Activated B cell treated with CpG ODN at 0.5 μM for 24 hours (primary cell): ENCODE data around the gene VWC2L. TPM values are rescaled to one million over a fixed set of nuclear protein-coding genes. Genes with fewer than 3 reads are reported as not detected.

ENCODE experiments used
- ATAC-seq: fragments of 200-7000 bp; cut with Tn5 transposase; one replicate; pipeline ENCODE4 v1.10.0; 2021; ENCODE audit warnings: low read depth, mild to moderate bottlenecking, moderate library complexity
- CTCF ChIA-PET: fragments of 350-600 bp; sonication (Branson Sonifier 250); formaldehyde crosslinking; loops from one replicate; lab custom pipeline; 2021; ENCODE audit warnings: antibody characterized with exemption; lab: Charles Lee
- POLR2A ChIA-PET: fragments of 350-600 bp; sonication (Branson Sonifier 250); formaldehyde crosslinking; loops from one replicate; lab custom pipeline; 2021; ENCODE audit warnings: antibody characterized with exemption; lab: Charles Lee
- DNase-seq: peaks from one replicate; pipeline ENCODE4 v3.0.0; 2022
- H3K27ac Mint-ChIP-seq: one replicate; pipeline ENCODE4 v1.8.0; 2020; ENCODE audit warnings: mixed read lengths
- H3K27me3 Mint-ChIP-seq: one replicate; pipeline ENCODE4 v1.8.0; 2021; ENCODE audit warnings: mixed read lengths
- H3K36me3 Mint-ChIP-seq: one replicate; pipeline ENCODE4 v1.8.0; 2021; ENCODE audit warnings: low read depth, mixed read lengths
- H3K4me1 Mint-ChIP-seq: one replicate; pipeline ENCODE4 v1.8.0; 2021; ENCODE audit warnings: mixed read lengths
- H3K4me3 Mint-ChIP-seq: one replicate; pipeline ENCODE4 v1.8.0; 2020; ENCODE audit warnings: mild to moderate bottlenecking, mixed read lengths
- H3K9me3 Mint-ChIP-seq: one replicate; pipeline ENCODE4 v1.8.0; 2020; ENCODE audit warnings: mixed read lengths
- intact Hi-C: fragments of 100-400 bp; cut with micrococcal nuclease; formaldehyde crosslinking; loops from one replicate; pipeline ENCODE4 v1.15.1; 2024
- total RNA-seq: library from RNA; stranded (reverse); gene quantifications from 2 replicates; pipeline ENCODE4 v1.2.3, GENCODE V29; 2022
- TF ChIP-seq, protein P1 (sequence below): fragments of 200-600 bp; IDR thresholded peaks from one replicate; pipeline ENCODE4 v1.8.0; 2022; ENCODE audit warnings: antibody characterized with exemption, mild to moderate bottlenecking

Gene VWC2L
- total RNA-seq, 1 donor from 2014 or later, result not detected

DNA sequence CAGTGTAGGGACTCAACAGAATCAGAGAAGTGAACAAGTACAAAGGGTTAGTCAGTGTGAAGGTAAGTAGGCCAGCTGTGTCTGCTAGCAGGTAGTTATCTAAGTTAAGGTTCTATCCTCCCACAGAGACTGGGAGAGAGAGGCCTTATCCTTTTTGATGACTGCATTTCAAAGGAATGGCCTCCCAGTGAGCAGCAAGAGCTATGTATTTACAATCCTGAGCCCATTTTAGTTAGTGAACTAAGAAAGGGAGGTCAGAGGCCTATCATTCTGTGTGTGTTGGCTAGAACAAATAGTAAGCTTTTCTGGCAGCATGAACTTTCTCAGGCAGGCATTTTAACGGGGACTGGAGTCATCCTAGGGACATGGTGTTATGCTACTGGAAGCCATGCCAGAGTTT lies 182.9 kb downstream of the VWC2L start:
- H3K4me1 Mint-ChIP-seq, result no peaks in the 10 kb centered on the region
- no peak for ATAC-seq
- no peak for DNase-seq
- no peak overlapping the region for H3K27ac Mint-ChIP-seq
- ChIA-PET CTCF (no interaction called here), POLR2A (no interaction called here)
- no peaks in the 10 kb centered on the region for H3K36me3 Mint-ChIP-seq
- intact Hi-C loops, result no loop called here
- H3K4me3 Mint-ChIP-seq, result no peak overlapping the region
- no peaks in the 10 kb centered on the region for H3K9me3 Mint-ChIP-seq
- H3K27me3 Mint-ChIP-seq, result no peaks in the 10 kb centered on the region
- TF ChIP-seq, protein P1, sequence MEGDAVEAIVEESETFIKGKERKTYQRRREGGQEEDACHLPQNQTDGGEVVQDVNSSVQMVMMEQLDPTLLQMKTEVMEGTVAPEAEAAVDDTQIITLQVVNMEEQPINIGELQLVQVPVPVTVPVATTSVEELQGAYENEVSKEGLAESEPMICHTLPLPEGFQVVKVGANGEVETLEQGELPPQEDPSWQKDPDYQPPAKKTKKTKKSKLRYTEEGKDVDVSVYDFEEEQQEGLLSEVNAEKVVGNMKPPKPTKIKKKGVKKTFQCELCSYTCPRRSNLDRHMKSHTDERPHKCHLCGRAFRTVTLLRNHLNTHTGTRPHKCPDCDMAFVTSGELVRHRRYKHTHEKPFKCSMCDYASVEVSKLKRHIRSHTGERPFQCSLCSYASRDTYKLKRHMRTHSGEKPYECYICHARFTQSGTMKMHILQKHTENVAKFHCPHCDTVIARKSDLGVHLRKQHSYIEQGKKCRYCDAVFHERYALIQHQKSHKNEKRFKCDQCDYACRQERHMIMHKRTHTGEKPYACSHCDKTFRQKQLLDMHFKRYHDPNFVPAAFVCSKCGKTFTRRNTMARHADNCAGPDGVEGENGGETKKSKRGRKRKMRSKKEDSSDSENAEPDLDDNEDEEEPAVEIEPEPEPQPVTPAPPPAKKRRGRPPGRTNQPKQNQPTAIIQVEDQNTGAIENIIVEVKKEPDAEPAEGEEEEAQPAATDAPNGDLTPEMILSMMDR, result no peak

DNA sequence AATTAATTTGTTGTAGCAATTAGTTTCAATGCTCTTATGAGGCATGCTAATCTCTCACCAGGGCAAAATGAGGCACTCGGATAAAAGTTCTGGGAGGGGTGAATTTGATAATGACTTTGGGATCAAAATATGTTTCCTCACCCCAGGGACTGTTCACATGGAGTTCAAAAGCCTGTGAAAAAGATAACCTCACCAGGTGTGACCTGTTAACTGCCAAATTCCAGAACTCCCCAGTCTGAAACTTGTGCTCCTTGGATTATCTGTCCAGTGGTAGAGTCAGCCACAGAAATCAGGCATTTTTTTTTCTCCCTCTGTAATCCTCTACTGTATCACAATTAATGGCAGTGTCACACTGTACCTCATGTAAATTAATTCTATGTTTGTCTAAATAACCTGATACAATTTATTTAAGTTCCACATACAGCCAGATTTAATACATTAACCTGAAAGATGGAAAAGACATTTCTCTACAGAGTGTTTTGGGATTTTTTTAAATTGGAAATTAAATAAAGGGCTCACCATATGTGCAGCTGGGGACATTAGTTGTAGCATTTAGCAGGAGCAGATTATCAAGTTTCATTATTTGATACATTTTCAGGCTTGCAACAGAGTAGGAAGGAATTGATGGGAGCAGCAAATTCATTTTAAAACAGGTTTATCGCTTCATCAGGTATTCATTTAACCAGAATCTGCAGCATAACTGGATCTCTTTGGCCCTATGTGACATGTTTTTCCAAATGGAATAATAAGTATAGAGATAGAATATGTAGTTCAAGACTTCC lies 191.2 kb downstream of the VWC2L start:
- no peak overlapping the region for H3K27ac Mint-ChIP-seq
- no peaks in the 10 kb centered on the region for H3K36me3 Mint-ChIP-seq
- intact Hi-C loops, result no loop called here
- ATAC-seq (no peak), DNase-seq (no peak)
- H3K4me3 Mint-ChIP-seq, result no peak overlapping the region
- POLR2A ChIA-PET, result no interaction called here
- CTCF ChIA-PET, result no interaction called here
- H3K4me1 Mint-ChIP-seq, result no peaks in the 10 kb centered on the region
- TF ChIP-seq, protein P1, result no peak
- no peaks in the 10 kb centered on the region for H3K27me3 Mint-ChIP-seq
- H3K9me3 Mint-ChIP-seq, result no peaks in the 10 kb centered on the region

DNA sequence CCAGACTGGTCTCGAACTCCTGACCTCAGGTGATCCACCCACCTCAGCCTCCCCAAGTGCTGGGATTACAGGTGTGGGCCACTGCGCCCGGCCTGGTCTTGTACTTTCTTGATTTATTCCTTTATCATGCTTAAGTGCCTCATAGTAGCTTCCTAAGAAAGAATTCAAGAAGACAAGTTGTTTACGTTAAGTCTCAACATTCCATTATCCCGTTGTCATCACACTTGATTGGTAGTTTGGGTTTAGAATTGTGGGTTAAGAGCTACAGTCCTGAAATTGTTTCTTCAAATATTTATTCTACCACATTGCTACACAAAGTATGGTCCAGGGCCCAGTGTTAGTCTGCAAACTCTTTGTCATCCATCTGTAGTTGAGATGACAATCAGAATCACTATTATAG lies 194.0 kb downstream of the VWC2L start:
- TF ChIP-seq, protein P1, result no peak
- POLR2A ChIA-PET, result interaction anchor here (0.7 kb wide), 1 partner anchor 17 kb away, joined by 3 read pairs; no protein-coding TSS in a partner anchor
- intact Hi-C loops, result no loop called here
- no peaks in the 10 kb centered on the region for H3K4me1 Mint-ChIP-seq
- CTCF ChIA-PET, result no interaction called here
- H3K27ac Mint-ChIP-seq, result no peak overlapping the region
- no peak for DNase-seq
- H3K36me3 Mint-ChIP-seq, result no peaks in the 10 kb centered on the region
- no peak for ATAC-seq
- no peaks in the 10 kb centered on the region for H3K27me3 Mint-ChIP-seq
- H3K4me3 Mint-ChIP-seq, result no peak overlapping the region
- no peaks in the 10 kb centered on the region for H3K9me3 Mint-ChIP-seq

DNA sequence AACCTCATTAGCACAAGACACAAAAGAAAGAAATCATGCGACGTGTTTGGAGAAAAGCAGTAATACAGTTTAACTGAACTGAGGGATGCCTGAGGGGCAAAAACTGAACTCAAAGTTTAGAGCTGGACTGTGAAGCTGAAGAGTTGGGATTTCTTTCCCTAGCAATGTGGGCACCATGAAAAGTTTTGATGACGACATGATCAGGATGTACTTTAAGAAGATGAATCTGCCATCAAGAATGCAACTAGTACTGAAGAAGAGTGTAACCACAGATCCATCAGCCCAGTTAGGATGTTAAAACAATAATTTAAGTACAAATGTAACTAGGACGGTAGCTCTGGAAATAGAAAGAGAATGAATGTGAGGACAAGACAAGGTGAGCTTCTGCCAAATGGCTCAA lies 196.2 kb downstream of the VWC2L start:
- no peak for ATAC-seq
- no peak overlapping the region for H3K4me3 Mint-ChIP-seq
- no peaks in the 10 kb centered on the region for H3K36me3 Mint-ChIP-seq
- H3K9me3 Mint-ChIP-seq, result no peaks in the 10 kb centered on the region
- POLR2A ChIA-PET, result no interaction called here
- CTCF ChIA-PET, result no interaction called here
- no peak overlapping the region for H3K27ac Mint-ChIP-seq
- no peaks in the 10 kb centered on the region for H3K4me1 Mint-ChIP-seq
- no peaks in the 10 kb centered on the region for H3K27me3 Mint-ChIP-seq
- TF ChIP-seq, protein P1, result no peak
- intact Hi-C loops, result no loop called here
- no peak for DNase-seq

DNA sequence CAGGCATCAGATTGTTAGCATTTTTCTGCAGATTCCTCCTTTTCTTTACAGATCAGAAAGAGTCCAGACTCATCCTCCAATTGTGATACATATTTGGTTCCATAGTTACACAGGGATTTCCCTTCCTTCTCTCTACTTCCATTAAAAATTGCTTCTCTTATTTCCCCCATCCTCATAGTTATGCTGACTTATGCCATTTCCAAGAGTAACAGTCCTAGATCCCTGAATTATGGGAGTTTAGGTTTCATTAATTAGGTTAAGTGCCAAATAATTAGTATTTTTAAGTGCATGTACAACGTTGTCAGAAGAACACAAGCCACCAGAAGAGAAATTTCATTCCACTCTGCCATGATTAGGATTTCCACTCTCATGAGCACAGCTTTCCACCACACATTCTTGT lies 200.2 kb downstream of the VWC2L start:
- no peak for ATAC-seq

More for the DNA sequence above, 200.2 kb downstream of the VWC2L start:
- H3K36me3 Mint-ChIP-seq, result no peaks in the 10 kb centered on the region
- no peak for DNase-seq
- H3K27me3 Mint-ChIP-seq, result peaks cover 2% of the 10 kb centered on the region
- peaks cover 3% of the 10 kb centered on the region for H3K9me3 Mint-ChIP-seq
- TF ChIP-seq, protein P1, result no peak
- intact Hi-C loops, result no loop called here
- no peaks in the 10 kb centered on the region for H3K4me1 Mint-ChIP-seq
- ChIA-PET POLR2A (no interaction called here), CTCF (no interaction called here)
- H3K4me3 Mint-ChIP-seq, result no peak overlapping the region
- no peak overlapping the region for H3K27ac Mint-ChIP-seq
